GM23338 (cell line): Measurements from ENCODE around the gene TJP1. TPM values are rescaled to one million over a fixed set of nuclear protein-coding genes. Genes with fewer than 3 reads are reported as not detected.

ENCODE experiments used
- ATAC-seq: fragments of 200-7000 bp; cut with Tn5 transposase; 3 replicates; pipeline ENCODE4 v1.9.1; 2020
- DNase-seq: peaks from one replicate; pipeline ENCODE4 v3.0.0-alpha.2; 2015; ENCODE audit warnings: low spot score
- H2AFZ ChIP-seq: fragments of 200-600 bp; sonication (generic); 2 replicates; pipeline ENCODE4 v1.8.0; 2016; ENCODE audit warnings: antibody characterized with exemption, mild to moderate bottlenecking, moderate library complexity
- H3F3A ChIP-seq: fragments of 200-600 bp; sonication (generic); replicated peaks from 2 replicates; pipeline ENCODE4 v1.8.0; 2017; ENCODE audit warnings: antibody characterized with exemption, mixed run types, low read depth
- H3K27ac ChIP-seq: fragments of 200-600 bp; sonication (generic); 2 replicates; pipeline ENCODE4 v1.6.1; 2016; ENCODE audit warnings: low read depth
- H3K27me3 ChIP-seq: fragments of 200-600 bp; sonication (generic); 2 replicates; pipeline ENCODE4 v1.8.0; 2016; ENCODE audit warnings: mild to moderate bottlenecking, mixed run types, moderate library complexity; ENCODE audit not compliant: insufficient read depth
- H3K36me3 ChIP-seq: fragments of 200-600 bp; sonication (generic); 2 replicates; pipeline ENCODE4 v1.8.0; 2016; ENCODE audit warnings: mild to moderate bottlenecking; ENCODE audit not compliant: insufficient read depth
- H3K4me1 ChIP-seq: fragments of 200-600 bp; sonication (generic); 2 replicates; pipeline ENCODE4 v1.8.0; 2016; ENCODE audit warnings: mild to moderate bottlenecking, moderate library complexity; ENCODE audit not compliant: insufficient read depth
- H3K4me2 ChIP-seq: fragments of 200-600 bp; sonication (generic); 2 replicates; pipeline ENCODE4 v1.7.1; 2017; ENCODE audit warnings: mixed run types
- H3K4me3 ChIP-seq: fragments of 200-600 bp; sonication (generic); 2 replicates; pipeline ENCODE4 v1.6.1; 2016; ENCODE audit warnings: mixed run types
- H3K79me2 ChIP-seq: fragments of 200-600 bp; sonication (generic); replicated peaks from 2 replicates; pipeline ENCODE4 v1.8.0; 2017; ENCODE audit warnings: mild to moderate bottlenecking; ENCODE audit not compliant: insufficient read depth
- H3K9me2 ChIP-seq: fragments of 200-600 bp; sonication (generic); 2 replicates; pipeline ENCODE4 v1.8.0; 2017; ENCODE audit not compliant: insufficient read depth
- H4K20me1 ChIP-seq: fragments of 200-600 bp; sonication (generic); replicated peaks from 2 replicates; pipeline ENCODE4 v1.8.0; 2017; ENCODE audit warnings: mild to moderate bottlenecking; ENCODE audit not compliant: insufficient read depth
- H3K27ac Mint-ChIP-seq: 2 replicates; pipeline ENCODE4 v1.8.0; 2020; ENCODE audit warnings: inconsistent platforms, mild to moderate bottlenecking, moderate library complexity, mixed read lengths
- H3K27me3 Mint-ChIP-seq: 3 replicates; pipeline ENCODE4 v1.8.0; 2022; ENCODE audit warnings: low read depth, mild to moderate bottlenecking, moderate library complexity, mixed read lengths, inconsistent platforms; ENCODE audit not compliant: insufficient read depth, poor library complexity
- H3K36me3 Mint-ChIP-seq: 3 replicates; pipeline ENCODE4 v1.8.0; 2021; ENCODE audit warnings: low read depth, mild to moderate bottlenecking, inconsistent platforms, moderate library complexity, mixed read lengths
- H3K4me1 Mint-ChIP-seq: 3 replicates; pipeline ENCODE4 v1.8.0; 2020; ENCODE audit warnings: mild to moderate bottlenecking, inconsistent platforms, mixed read lengths
- H3K4me3 Mint-ChIP-seq: 3 replicates; pipeline ENCODE4 v1.8.0; 2021; ENCODE audit warnings: moderate library complexity, mild to moderate bottlenecking, inconsistent platforms, mixed read lengths
- H3K9me3 Mint-ChIP-seq: 3 replicates; pipeline ENCODE4 v1.8.0; 2020; ENCODE audit warnings: moderate library complexity, mild to moderate bottlenecking, inconsistent platforms, mixed read lengths
- CREB1 ChIP-seq: fragments of 250-450 bp; sonication (Bioruptor Pico); IDR thresholded peaks from 2 replicates; pipeline ENCODE4 v1.5.0; 2020; ENCODE audit warnings: low read depth, mild to moderate bottlenecking, moderate library complexity
- CTCF ChIP-seq, 2 experiments: fragments of 200-600 bp in 1 of 2; sonication (generic) in 1 of 2; conservative IDR thresholded peaks; 2 replicates each; pipeline versions ENCODE4 v1.5.1 to v1.6.1; 2016 to 2017; ENCODE audit warnings: antibody characterized with exemption in 2 of 2, low read depth in 2 of 2, mild to moderate bottlenecking in 2 of 2, moderate library complexity in 1 of 2
- ETS1 ChIP-seq: IDR thresholded peaks from 2 replicates; pipeline ENCODE4 v1.6.1; 2016; ENCODE audit warnings: antibody characterized with exemption
- EZH2 ChIP-seq: fragments of 200-600 bp; sonication (generic); IDR thresholded peaks from one replicate; pipeline ENCODE4 v1.8.0; 2017; ENCODE audit warnings: antibody characterized with exemption, mild to moderate bottlenecking, low read depth; ENCODE audit not compliant: unreplicated experiment
- EZH2phosphoT487 ChIP-seq: fragments of 200-600 bp; sonication (generic); IDR thresholded peaks from one replicate; pipeline ENCODE4 v1.8.1; 2018; ENCODE audit warnings: antibody characterized with exemption; ENCODE audit not compliant: unreplicated experiment
- JUNB ChIP-seq: IDR thresholded peaks from one replicate; pipeline ENCODE4 v1.6.1; 2016; ENCODE audit warnings: antibody characterized with exemption; ENCODE audit not compliant: unreplicated experiment
- NANOG ChIP-seq: IDR thresholded peaks from 2 replicates; pipeline ENCODE4 v1.6.1; 2016; ENCODE audit warnings: antibody characterized with exemption, borderline replicate concordance
- POLR2AphosphoS5 ChIP-seq: IDR thresholded peaks from 2 replicates; pipeline ENCODE4 v1.6.1; 2016; ENCODE audit warnings: antibody characterized with exemption, low read depth
- STAT1 ChIP-seq: IDR thresholded peaks from one replicate; pipeline ENCODE4 v1.6.1; 2016; ENCODE audit warnings: antibody characterized with exemption; ENCODE audit not compliant: unreplicated experiment
- ZNF114 ChIP-seq: fragments of 250-450 bp; sonication (Bioruptor Pico); IDR thresholded peaks from 2 replicates; pipeline ENCODE4 v1.5.0; 2020; ENCODE audit warnings: mild to moderate bottlenecking, moderate library complexity
- ZNF462 ChIP-seq: fragments of 250-450 bp; sonication (Bioruptor Pico); IDR thresholded peaks from 2 replicates; pipeline ENCODE4 v1.5.0; 2020; ENCODE audit warnings: mild to moderate bottlenecking, moderate library complexity
- polyA plus RNA-seq: library from polyadenylated mRNA; unstranded; fragments of >200 nt; fragmentation: Nextera tagmentation; extraction: Ambion mirVana; gene quantifications from 2 replicates; pipeline ENCODE4 v1.2.1, GENCODE V29; 2016
- total RNA-seq: library from RNA; depleted of rRNA; stranded (reverse); fragments of >200 nt; shearing (Covaris generic); gene quantifications from 2 replicates; pipeline ENCODE4 v1.2.3, GENCODE V29; 2014

Gene TJP1
- total and polyA plus RNA-seq, 2 experiments from 2014 or later = 76.2 to 116 TPM

- TF ChIP-seq ZNF462 (CRISPR knock-in tag) (no peak), JUNB (no peak), ZNF114 (CRISPR knock-in tag) (no peak), NANOG (no peak), EZH2 (no peak), POLR2AphosphoS5 (no peak)
Measured at GRCh38 chr15:29844290-29844903, 22.1 kb upstream of the TJP1 start (continued).

GRCh38 chr15:29842290-29842689 lies 20.0 kb upstream of the TJP1 start:
- Mint-ChIP-seq H3K36me3 (peaks cover 3% of the 10 kb centered on the region; the same call in 1 of the 3 replicates), H3K27ac (no peak overlapping the region), H3K9me3 (peaks cover 8% of the 10 kb centered on the region; the same call in 2 of the 3 replicates), H3K27me3 (peaks cover 9% of the 10 kb centered on the region), H3K4me1 (peaks cover 18% of the 10 kb centered on the region), H3K4me3 (no peak overlapping the region)
- Histone ChIP-seq H3K27me3 (no peaks in the 10 kb centered on the region), H3K79me2 (no peaks in the 10 kb centered on the region), H4K20me1 (no peaks in the 10 kb centered on the region), H3K4me3 (no peak overlapping the region), H3K4me2 (no peak overlapping the region), H3K4me1 (peaks cover 7% of the 10 kb centered on the region), H2AFZ (no peak overlapping the region), H3K9me2 (no peaks in the 10 kb centered on the region), H3F3A (no peaks in the 10 kb centered on the region), H3K36me3 (no peaks in the 10 kb centered on the region), H3K27ac (no peak overlapping the region)
- ATAC-seq (no peak), DNase-seq (no peak)
- TF ChIP-seq CREB1 = no peak
- no peak for TF ChIP-seq CTCF (conservative IDR thresholded peaks at IDR 0.05; ENCODE audit: low read depth in 2 of 2)
- no peak for TF ChIP-seq STAT1
- no peak for TF ChIP-seq ETS1
- no peak for TF ChIP-seq EZH2phosphoT487
- TF ChIP-seq JUNB = no peak
- TF ChIP-seq ZNF114 (CRISPR knock-in tag) = no peak
